Upper lobe of right lung (tissue), 1 donor: ENCODE data around the gene EPHA10. TPM values are rescaled to one million over a fixed set of nuclear protein-coding genes. Genes with fewer than 3 reads are reported as not detected.

Source experiments
- ATAC-seq: fragments of 200-7000 bp; cut with Tn5 transposase; one replicate; pipeline ENCODE4 v1.9.1; 2020; ENCODE audit warnings: mild to moderate bottlenecking, moderate library complexity
- DNase-seq: peaks from one replicate; pipeline ENCODE4 v3.0.0-alpha.2; 2020
- H3K27ac ChIP-seq: fragments of 200-600 bp; one replicate; pipeline ENCODE4 v1.8.0; 2022
- H3K27me3 ChIP-seq: fragments of 200-600 bp; one replicate; pipeline ENCODE4 v1.8.0; 2022; ENCODE audit warnings: mild to moderate bottlenecking
- H3K36me3 ChIP-seq: fragments of 200-600 bp; one replicate; pipeline ENCODE4 v1.8.0; 2022
- H3K4me1 ChIP-seq: fragments of 200-600 bp; one replicate; pipeline ENCODE4 v1.8.0; 2022
- H3K4me3 ChIP-seq: fragments of 200-600 bp; one replicate; pipeline ENCODE4 v1.8.0; 2022; ENCODE audit warnings: mild to moderate bottlenecking
- H3K9me3 ChIP-seq: fragments of 200-600 bp; one replicate; pipeline ENCODE4 v1.8.0; 2022
- CTCF ChIP-seq: fragments of 200-600 bp; IDR thresholded peaks from one replicate; pipeline ENCODE4 v1.8.0; 2022; ENCODE audit warnings: antibody characterized with exemption
- intact Hi-C: fragments of 100-400 bp; cut with DNase I; formaldehyde crosslinking; loops from one replicate; pipeline ENCODE4 v1.11.0; 2022
- total RNA-seq: library from RNA; stranded (reverse); fragmentation: NEBNext Ultra II Directional; extraction: Animal tissue kit (Norgen Biotek cat#: 25700); gene quantifications from one replicate; pipeline ENCODE4 v1.2.1, GENCODE V29; 2021
- donor health status: DM: no; HTN: yes; CAD: no; lungs with severe emphysema.

Gene EPHA10
- total RNA-seq, 1 donor from 2014 or later: 1.4 TPM

GRCh38 chr1:37676281-37677142 lies 88.4 kb downstream of the EPHA10 start:
- no peak for TF ChIP-seq CTCF
- intact Hi-C loops: no loop called here
- no peak for DNase-seq
- Histone ChIP-seq H3K4me3 (no peak overlapping the region), H3K27ac (peak overlapping the region; percentile 68), H3K4me1 (peaks cover 11% of the 10 kb centered on the region), H3K36me3 (no peaks in the 10 kb centered on the region), H3K27me3 (no peaks in the 10 kb centered on the region), H3K9me3 (no peaks in the 10 kb centered on the region)
- no peak for ATAC-seq

GRCh38 chr1:37673920-37674319 lies 91.0 kb downstream of the EPHA10 start:
- DNase-seq (no peak), ATAC-seq (peak; percentile 28)
- Histone ChIP-seq H3K27me3 (no peaks in the 10 kb centered on the region), H3K9me3 (no peaks in the 10 kb centered on the region), H3K4me3 (no peak overlapping the region), H3K4me1 (peaks cover 11% of the 10 kb centered on the region), H3K27ac (no peak overlapping the region), H3K36me3 (no peaks in the 10 kb centered on the region)
- intact Hi-C loops: no loop called here
- TF ChIP-seq CTCF: no peak

GRCh38 chr1:37672136-37672870 lies 92.6 kb downstream of the EPHA10 start:
- Histone ChIP-seq H3K9me3 (no peaks in the 10 kb centered on the region), H3K4me3 (no peak overlapping the region), H3K36me3 (no peaks in the 10 kb centered on the region), H3K27ac (no peak overlapping the region), H3K27me3 (no peaks in the 10 kb centered on the region), H3K4me1 (peaks cover 11% of the 10 kb centered on the region)
- DNase-seq: no peak
- ATAC-seq: no peak
- TF ChIP-seq CTCF: no peak
- intact Hi-C loops: no loop called here

- no peak overlapping the region for H3K27ac ChIP-seq
- ATAC-seq (no peak), DNase-seq (no peak)
- no peak for TF ChIP-seq CTCF
- H3K36me3 ChIP-seq: no peaks in the 10 kb centered on the region
- no peaks in the 10 kb centered on the region for H3K9me3 ChIP-seq
- H3K4me3 ChIP-seq: no peak overlapping the region
- intact Hi-C loops: no loop called here
- H3K27me3 ChIP-seq: no peaks in the 10 kb centered on the region
- H3K4me1 ChIP-seq: peaks cover under 1% of the 10 kb centered on the region
Measured at GRCh38 chr1:37671261-37671660, 93.7 kb downstream of the EPHA10 start.

GRCh38 chr1:37670133-37670532 lies 94.8 kb downstream of the EPHA10 start:
- no peaks in the 10 kb centered on the region for H3K36me3 ChIP-seq
- H3K4me1 ChIP-seq: no peaks in the 10 kb centered on the region
- no peak overlapping the region for H3K4me3 ChIP-seq
- TF ChIP-seq CTCF: no peak
- no peak overlapping the region for H3K27ac ChIP-seq
- intact Hi-C loops: no loop called here
- H3K27me3 ChIP-seq: no peaks in the 10 kb centered on the region
- no peaks in the 10 kb centered on the region for H3K9me3 ChIP-seq
- DNase-seq (no peak), ATAC-seq (no peak)
